ENCODE measurements around the gene XAGE2.
"Not testable (repeated sequence)": the region's sequence is repeated elsewhere in the genome, so short reads cannot be mapped to it uniquely, and the experiment has no call there.

XAGE2 gene, protein sequence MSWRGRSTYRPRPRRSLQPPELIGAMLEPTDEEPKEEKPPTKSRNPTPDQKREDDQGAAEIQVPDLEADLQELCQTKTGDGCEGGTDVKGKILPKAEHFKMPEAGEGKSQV

DNA sequence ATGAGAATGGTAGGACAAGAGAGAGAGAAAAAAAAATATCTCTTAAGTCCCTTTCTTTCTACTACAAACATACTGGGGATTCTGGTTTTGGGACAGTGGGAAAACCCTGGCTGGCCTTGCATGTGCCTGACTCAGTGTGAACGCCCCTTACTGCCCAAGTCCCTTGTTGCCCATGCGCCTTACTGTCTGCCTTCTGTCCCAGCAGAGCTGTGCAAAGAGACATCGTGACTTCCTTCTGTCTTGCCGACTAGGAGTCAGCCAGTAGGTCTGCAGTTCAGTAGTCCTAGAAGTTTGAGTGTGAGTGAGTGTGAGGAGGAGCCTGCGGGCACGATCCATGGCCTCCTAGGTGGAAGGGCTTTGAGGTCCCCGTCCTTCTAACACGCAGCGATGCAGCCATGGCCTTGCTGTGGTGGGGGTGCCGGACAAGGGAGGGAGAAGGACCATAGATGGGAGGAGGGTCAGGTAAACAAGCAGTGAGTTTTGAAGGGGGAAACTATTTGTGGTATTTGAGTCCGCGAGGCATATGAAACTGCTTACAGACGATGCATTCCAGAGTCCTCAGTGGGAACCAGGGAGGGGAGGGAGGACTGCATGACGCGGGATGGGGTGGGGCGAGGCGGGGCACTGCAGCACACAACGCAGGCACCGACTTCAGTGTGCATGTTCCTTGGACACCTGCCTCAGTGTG is at the start of gene XAGE2:
XAGE2 (plus strand) TSS at position 654 of the 688 bp plus-strand sequence. CDS start 994 bp downstream, outside the sequence.
- no peak for DNase-seq (ENCODE audit: low spot score)

DNA sequence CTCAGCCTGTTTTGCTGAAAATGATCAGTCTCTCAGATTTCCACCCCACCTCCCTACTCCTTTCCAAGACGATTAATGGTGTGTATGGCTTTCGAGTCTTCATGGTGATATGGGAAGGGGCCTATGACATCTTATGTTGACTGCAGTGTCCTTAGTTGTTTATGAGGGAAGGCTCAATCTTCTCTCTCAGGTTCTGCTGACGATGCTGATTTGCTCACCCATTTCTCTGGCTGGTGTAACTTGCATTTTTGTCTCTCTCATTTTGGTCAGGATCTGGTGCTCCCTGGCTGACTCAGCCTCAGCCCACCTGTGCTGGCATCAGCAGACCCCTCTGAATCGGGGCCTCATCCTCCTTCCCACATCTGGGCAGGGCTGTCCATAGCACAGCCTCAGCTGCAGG is 31.4 kb upstream of the XAGE2 start:
- DNase-seq (ENCODE audit: low spot score): no peak

- DNase-seq (ENCODE audit: low spot score): no peak
Measured at GRCh38 chrX:52341493-52341892, 27.3 kb upstream of the XAGE2 start.

DNA sequence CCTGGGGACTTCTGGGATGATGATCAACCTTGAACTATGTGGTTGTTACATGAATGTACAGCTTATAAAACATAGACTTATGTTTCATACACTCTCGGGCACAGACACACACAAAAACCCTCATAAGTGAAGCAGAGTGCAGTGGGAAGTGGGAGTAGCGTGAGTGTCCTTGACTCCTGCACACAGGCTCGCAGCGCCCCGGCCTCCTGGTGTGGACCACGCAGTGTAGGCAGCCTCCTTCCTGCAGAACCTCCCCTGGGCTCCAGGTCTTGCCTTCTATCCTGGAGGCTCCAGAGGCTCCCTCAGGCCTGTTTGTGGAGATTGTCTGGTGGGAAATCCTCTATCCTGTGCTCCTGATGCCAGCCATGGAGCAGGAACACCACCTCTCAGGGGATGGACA is 25.7 kb upstream of the XAGE2 start:
- not testable (repeated sequence) for DNase-seq (ENCODE audit: low spot score)

DNA sequence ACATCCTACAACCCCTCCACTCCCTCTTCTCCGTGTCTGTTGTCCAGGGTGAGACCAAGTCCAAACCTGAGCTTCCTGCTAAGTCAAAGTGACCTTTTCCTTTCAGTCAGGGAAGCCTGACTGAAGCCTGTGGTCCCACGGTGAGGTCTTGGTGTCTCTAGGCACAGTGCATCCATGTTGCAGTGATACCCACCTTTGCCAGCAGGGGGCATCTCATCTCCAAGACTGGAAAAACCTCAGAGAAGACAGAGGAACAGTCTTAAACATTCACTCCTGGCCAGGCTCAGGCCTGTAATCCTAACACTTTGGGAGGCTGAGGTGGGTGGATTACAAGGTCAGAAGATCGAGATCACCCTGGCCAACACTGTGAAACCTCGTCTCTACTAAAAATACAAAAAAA is 23.4 kb upstream of the XAGE2 start:
- peak; percentile 82 for DNase-seq (ENCODE audit: low spot score)

- DNase-seq (ENCODE audit: low spot score): peak; percentile 58
Measured at GRCh38 chrX:52346174-52347165, 22.4 kb upstream of the XAGE2 start.

GRCh38 chrX:52349681-52350080 is 19.1 kb upstream of the XAGE2 start:
- no peak for DNase-seq (ENCODE audit: low spot score)

DNA sequence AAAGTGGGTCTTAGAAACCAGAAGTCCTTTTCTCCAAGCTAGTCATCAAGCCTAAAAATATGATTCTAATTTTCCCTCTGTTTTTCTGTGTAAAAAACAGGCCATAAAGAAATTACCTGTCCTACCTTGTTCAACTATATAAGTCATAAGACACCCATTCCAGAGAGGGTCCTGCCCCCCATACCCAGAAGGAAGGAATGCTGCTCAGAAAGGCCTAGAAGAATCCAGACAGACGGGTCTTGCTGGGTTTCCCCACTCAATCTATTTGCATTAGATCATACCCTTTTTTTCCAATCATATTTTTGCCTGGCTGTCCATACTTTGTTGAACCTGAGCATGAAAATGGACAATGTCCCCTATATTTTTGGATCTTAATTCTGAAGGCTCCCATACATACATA is 16.3 kb upstream of the XAGE2 start:
- DNase-seq (ENCODE audit: low spot score): no peak

- no peak for DNase-seq (ENCODE audit: low spot score)
Measured at GRCh38 chrX:52353838-52354237, 15.0 kb upstream of the XAGE2 start.

GRCh38 chrX:52355108-52355507 is 13.7 kb upstream of the XAGE2 start:
- DNase-seq (ENCODE audit: low spot score): no peak

GRCh38 chrX:52359614-52360232 is 9.1 kb upstream of the XAGE2 start:
- peak; percentile 90 for DNase-seq (ENCODE audit: low spot score)

GRCh38 chrX:52361941-52362340 is 6.9 kb upstream of the XAGE2 start:
- peak; percentile 58 for DNase-seq (ENCODE audit: low spot score)

- peak; percentile 95 for DNase-seq (ENCODE audit: low spot score)
Measured at GRCh38 chrX:52363247-52363883, 5.5 kb upstream of the XAGE2 start.

DNA sequence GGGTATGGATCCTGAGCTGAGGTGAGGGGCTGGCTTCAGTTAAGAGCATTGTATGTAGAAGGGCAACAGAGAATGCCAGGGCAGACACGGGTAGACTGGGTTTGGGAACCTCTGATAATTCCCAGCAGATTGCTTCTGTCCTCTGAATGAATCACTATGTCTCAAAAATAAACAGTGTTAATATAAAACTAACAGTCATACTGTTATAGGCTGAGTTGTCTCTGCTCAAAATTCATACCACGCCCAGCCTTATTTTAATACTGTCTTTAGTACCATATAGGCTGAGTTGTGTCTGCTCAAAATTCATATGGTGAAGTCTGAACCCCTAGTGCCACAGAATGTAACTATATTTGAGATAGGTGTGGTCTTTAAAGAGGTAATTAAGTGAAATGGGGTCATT is 10.0 kb downstream of the XAGE2 start:
- DNase-seq (ENCODE audit: low spot score): no peak

DNA sequence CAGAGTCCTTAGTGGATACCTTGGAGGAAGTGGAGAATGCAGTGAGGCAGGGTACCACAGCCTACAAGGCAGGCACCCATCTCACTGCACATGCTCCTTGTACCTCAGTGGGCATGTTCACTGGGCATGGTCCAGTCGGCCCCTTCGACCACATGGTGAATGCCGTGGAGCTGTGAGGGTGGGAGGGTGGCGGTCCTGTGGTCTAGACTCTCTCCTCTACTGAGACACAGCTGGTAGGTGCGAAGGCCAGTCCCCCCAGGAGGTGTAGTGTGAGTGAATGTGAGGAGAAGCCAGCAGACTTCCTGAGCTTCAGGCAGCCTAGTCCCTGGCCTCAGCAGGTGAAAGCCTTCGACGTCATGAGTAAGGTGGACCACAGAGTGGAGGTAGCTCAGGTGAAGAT is 12.2 kb downstream of the XAGE2 start:
- no peak for DNase-seq (ENCODE audit: low spot score)

- no peak for DNase-seq (ENCODE audit: low spot score)
Measured at GRCh38 chrX:52410439-52411394, 41.9 kb downstream of the XAGE2 start.

DNA sequence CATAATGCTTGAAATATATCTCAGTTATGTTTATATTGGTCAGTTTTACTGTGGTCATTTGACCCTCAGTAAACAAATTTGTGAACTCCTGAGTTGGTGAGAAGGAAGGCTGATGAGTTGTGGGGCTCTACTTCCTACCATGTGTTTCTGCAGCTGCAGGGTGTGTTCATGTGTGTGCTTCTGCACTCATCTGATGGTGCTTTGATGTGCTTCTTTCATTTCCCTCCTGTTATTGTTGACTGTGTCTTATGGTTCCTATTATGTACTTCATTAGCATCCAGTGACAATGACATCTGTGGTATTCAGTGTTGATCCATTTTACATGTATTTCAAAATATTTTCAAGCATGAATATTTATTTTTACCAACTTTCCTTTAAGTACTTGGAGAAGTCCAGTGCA is 46.5 kb downstream of the XAGE2 start:
- no peak for DNase-seq (ENCODE audit: low spot score)

- no peak for DNase-seq (ENCODE audit: low spot score)
Measured at GRCh38 chrX:52416816-52417215, 48.0 kb downstream of the XAGE2 start.

DNA sequence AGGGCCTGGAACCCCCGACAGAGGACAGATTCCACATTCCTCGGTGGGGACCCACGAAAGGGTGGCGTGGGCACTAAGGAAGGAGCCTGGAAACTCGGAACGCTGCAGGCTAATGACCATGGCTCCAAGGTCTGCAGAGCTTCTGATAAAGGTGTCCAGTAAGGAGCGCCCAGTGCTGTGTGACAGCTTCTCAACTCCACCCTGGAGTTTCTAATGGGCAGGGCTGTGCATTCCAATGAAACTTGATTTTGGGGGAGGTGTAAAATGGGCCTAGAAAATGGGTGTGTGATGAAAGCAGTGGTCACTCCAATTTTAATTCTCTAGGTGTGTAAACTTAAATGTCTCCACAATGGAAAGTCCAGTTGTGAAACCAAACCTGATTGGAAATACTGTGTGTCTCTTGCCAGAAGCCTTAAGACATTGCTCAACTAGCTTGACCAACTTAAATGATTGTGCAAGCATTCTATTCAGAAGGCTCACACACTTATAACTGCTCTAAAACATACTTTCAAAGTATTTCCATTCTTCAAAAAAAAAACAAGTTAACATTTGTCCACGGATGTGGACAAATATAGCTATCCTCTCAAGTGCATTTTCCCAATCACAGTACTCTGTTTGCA is 52.1 kb downstream of the XAGE2 start:
- DNase-seq (ENCODE audit: low spot score): no peak

DNA sequence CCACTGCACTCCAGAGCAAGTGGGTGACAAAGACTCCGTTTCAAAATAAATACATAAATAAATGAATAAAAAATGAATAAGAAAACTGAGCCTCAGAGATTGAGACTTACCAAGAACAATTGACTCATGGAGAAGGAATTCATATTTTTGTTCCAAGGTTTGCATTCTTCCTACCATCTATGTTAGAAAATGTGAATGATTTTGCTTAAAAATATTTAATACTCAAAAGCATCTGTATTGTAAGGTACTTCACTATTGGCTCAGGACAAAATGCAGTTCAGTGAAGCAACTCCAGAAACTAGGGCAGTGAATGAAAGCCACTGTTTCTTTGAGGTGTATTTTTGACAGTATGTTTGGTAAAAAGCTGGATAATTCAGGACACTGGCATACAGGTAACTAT is 54.1 kb downstream of the XAGE2 start:
- no peak for DNase-seq (ENCODE audit: low spot score)

All from hematopoietic multipotent progenitor cell treated with erythropoietin and hydrocortisone succinate and interleukin-3 and kit ligand, for 15 days (in vitro differentiated cells).